Natural killer cell (primary cell): ENCODE measurements around the gene CAMKK1. TPM values are rescaled to one million over a fixed set of nuclear protein-coding genes. Genes with fewer than 3 reads are reported as not detected.

Experiments used
- ATAC-seq, 3 donors: fragments of 150-1000 bp in 2 of 3; fragments of 200-7000 bp in 1 of 3; cut with Tn5 transposase; 1 replicate in 1 of 3; 2 replicates in 2 of 3; pipeline ENCODE4 v1.10.0; 2021; ENCODE audit warnings: mild to moderate bottlenecking in 2 of 3, moderate library complexity in 2 of 3
- DNase-seq, 2 donors: peaks; one replicate each; pipeline versions ENCODE4 v3.0.0 to v3.0.0-alpha.2; 2013 to 2021; ENCODE audit warnings: mixed read lengths in 1 of 2
- H3K27ac ChIP-seq: one replicate; pipeline ENCODE4 v1.5.1; 2013; ENCODE audit warnings: mild to moderate bottlenecking, low read length
- H3K27me3 ChIP-seq: one replicate; pipeline ENCODE4 v1.6.1; 2013; ENCODE audit warnings: low read length; ENCODE audit not compliant: control insufficient read depth, insufficient read depth
- H3K36me3 ChIP-seq: one replicate; pipeline ENCODE4 v1.6.1; 2013; ENCODE audit warnings: low read length; ENCODE audit not compliant: control insufficient read depth, insufficient read depth
- H3K4me1 ChIP-seq: one replicate; pipeline ENCODE4 v1.6.1; 2013; ENCODE audit warnings: low read length; ENCODE audit not compliant: control insufficient read depth, insufficient read depth
- H3K4me3 ChIP-seq: one replicate; pipeline ENCODE4 v1.5.1; 2013; ENCODE audit warnings: low read length
- H3K9me3 ChIP-seq: one replicate; pipeline ENCODE4 v1.6.1; 2013; ENCODE audit warnings: low read length; ENCODE audit not compliant: control insufficient read depth, insufficient read depth
- H3K27ac Mint-ChIP-seq, 2 donors: one replicate each; pipeline ENCODE4 v1.8.0; 2022; ENCODE audit warnings: mild to moderate bottlenecking in 2 of 2, mixed read lengths in 2 of 2, moderate library complexity in 1 of 2
- H3K27me3 Mint-ChIP-seq, 2 donors: one replicate each; pipeline ENCODE4 v1.8.0; 2022; ENCODE audit warnings: low read depth in 2 of 2, mixed read lengths in 2 of 2
- H3K36me3 Mint-ChIP-seq: one replicate; pipeline ENCODE4 v1.8.0; 2022; ENCODE audit warnings: mixed read lengths
- H3K4me1 Mint-ChIP-seq, 2 donors: one replicate each; pipeline ENCODE4 v1.8.0; 2022; ENCODE audit warnings: mixed read lengths in 2 of 2
- H3K4me3 Mint-ChIP-seq: one replicate; pipeline ENCODE4 v1.8.0; 2022; ENCODE audit warnings: mild to moderate bottlenecking, moderate library complexity, mixed read lengths
- H3K9me3 Mint-ChIP-seq, 2 donors: one replicate each; pipeline ENCODE4 v1.8.0; 2022; ENCODE audit warnings: mixed read lengths in 2 of 2
- CTCF ChIP-seq: fragments of 200-600 bp; IDR thresholded peaks from one replicate; pipeline ENCODE4 v1.8.0; 2022; ENCODE audit warnings: antibody characterized with exemption
- WGBS: methylation state at CpG from one replicate; pipeline ENCODE4 v1.1.7; 2013; ENCODE audit warnings: missing lambda C conversion rate; ENCODE audit not compliant: insufficient coverage; 5-methylcytosine and 5-hydroxymethylcytosine counted together
- intact Hi-C: fragments of 100-400 bp; cut with micrococcal nuclease; formaldehyde crosslinking; loops from one replicate; pipeline ENCODE4 v1.14.2; 2022
- total RNA-seq, 4 donors: library from RNA; stranded (reverse); fragments of 120-200 nt in 1 of 4; gene quantifications; one replicate each; pipeline versions ENCODE4 v1.2.3 to v1.2.4, GENCODE V29; 2013 to 2022

The CAMKK1 gene
- total RNA-seq, 3 donors from 2014 or later (not counting 1 experiment from before 2014, with no cell fraction given) = 3.2 to 4.3 (median 3.9) TPM

GRCh38 chr17:3919123-3919624 lies 26.3 kb upstream of the CAMKK1 start:
- WGBS = 93% methylated on average over 22 of the region's 22 CpGs
- no peak overlapping the region for H3K27ac Mint-ChIP-seq
- Histone ChIP-seq H3K9me3 (no peaks in the 10 kb centered on the region), H3K27me3 (no peaks in the 10 kb centered on the region), H3K4me3 (no peak overlapping the region), H3K27ac (no peak overlapping the region), H3K36me3 (no peaks in the 10 kb centered on the region), H3K4me1 (peaks cover 36% of the 10 kb centered on the region)
- no peak overlapping the region for H3K4me3 Mint-ChIP-seq
- peaks cover 15 to 32% of the 10 kb centered on the region in 2 donors for H3K4me1 Mint-ChIP-seq
- H3K36me3 Mint-ChIP-seq = no peaks in the 10 kb centered on the region
- intact Hi-C loops = no loop called here
- no peaks in the 10 kb centered on the region for H3K9me3 Mint-ChIP-seq
- no peak for TF ChIP-seq CTCF
- H3K27me3 Mint-ChIP-seq = no peaks in the 10 kb centered on the region
- ATAC-seq (no peak), DNase-seq (no peak)

- Histone ChIP-seq H3K9me3 (no peaks in the 10 kb centered on the region), H3K27ac (no peak overlapping the region), H3K4me1 (peaks cover 42% of the 10 kb centered on the region), H3K27me3 (no peaks in the 10 kb centered on the region), H3K36me3 (no peaks in the 10 kb centered on the region), H3K4me3 (no peak overlapping the region)
- H3K27me3 Mint-ChIP-seq = peaks cover 0 to 3% of the 10 kb centered on the region in 2 donors
- DNase-seq (no peak), ATAC-seq (no peak)
- TF ChIP-seq CTCF = no peak
- H3K36me3 Mint-ChIP-seq = no peaks in the 10 kb centered on the region
- H3K4me3 Mint-ChIP-seq = no peak overlapping the region
- intact Hi-C loops = no loop called here
- WGBS = 78% methylated on average over 8 of the region's 8 CpGs
- peaks cover 22 to 39% of the 10 kb centered on the region in 2 donors for H3K4me1 Mint-ChIP-seq
- no peaks in the 10 kb centered on the region for H3K9me3 Mint-ChIP-seq
- no peak overlapping the region for H3K27ac Mint-ChIP-seq
Observed at GRCh38 chr17:3918372-3919122, 25.7 kb upstream of the CAMKK1 start.

- H3K4me3 Mint-ChIP-seq = no peak overlapping the region
- peak overlapping the region; percentile 92 for H3K27ac ChIP-seq
- 47% methylated on average over 11 of the region's 11 CpGs for WGBS
- H3K4me3 ChIP-seq = no peak overlapping the region
- no peaks in the 10 kb centered on the region for H3K36me3 ChIP-seq
- H3K9me3 Mint-ChIP-seq = no peaks in the 10 kb centered on the region
- no peaks in the 10 kb centered on the region for H3K9me3 ChIP-seq
- H3K27me3 ChIP-seq = no peaks in the 10 kb centered on the region
- no peaks in the 10 kb centered on the region for H3K36me3 Mint-ChIP-seq
- DNase-seq (no peak), ATAC-seq (no peak)
- peak overlapping the region in 1 of 2 donors; percentile 91 for H3K27ac Mint-ChIP-seq
- TF ChIP-seq CTCF = no peak
- peaks cover 23 to 34% of the 10 kb centered on the region in 2 donors for H3K4me1 Mint-ChIP-seq
- intact Hi-C loops = loop anchor here (1.0 kb wide), 1 partner anchor 157 kb away; no protein-coding TSS in a partner anchor
- H3K4me1 ChIP-seq = peaks cover 46% of the 10 kb centered on the region
- H3K27me3 Mint-ChIP-seq = peaks cover 0 to 4% of the 10 kb centered on the region in 2 donors
Observed at GRCh38 chr17:3917391-3917931, 24.6 kb upstream of the CAMKK1 start.
